Measurements from ENCODE around the gene PCSK5.

Gene PCSK5

GRCh38 chr9:76090330-76090729 lies 199.9 kb downstream of the PCSK5 start:
- no peak for DNase-seq (ENCODE audit: low spot score)
- no peak overlapping the region for H3K27ac ChIP-seq
- ChIA-PET CTCF (interaction anchor here (0.6 kb wide), 1 partner anchor 479 kb away, joined by 3 read pairs; no protein-coding TSS in a partner anchor), POLR2A (ENCODE audit: low non-redundant PET) (no interaction called here)
- TF ChIP-seq, protein P1, sequence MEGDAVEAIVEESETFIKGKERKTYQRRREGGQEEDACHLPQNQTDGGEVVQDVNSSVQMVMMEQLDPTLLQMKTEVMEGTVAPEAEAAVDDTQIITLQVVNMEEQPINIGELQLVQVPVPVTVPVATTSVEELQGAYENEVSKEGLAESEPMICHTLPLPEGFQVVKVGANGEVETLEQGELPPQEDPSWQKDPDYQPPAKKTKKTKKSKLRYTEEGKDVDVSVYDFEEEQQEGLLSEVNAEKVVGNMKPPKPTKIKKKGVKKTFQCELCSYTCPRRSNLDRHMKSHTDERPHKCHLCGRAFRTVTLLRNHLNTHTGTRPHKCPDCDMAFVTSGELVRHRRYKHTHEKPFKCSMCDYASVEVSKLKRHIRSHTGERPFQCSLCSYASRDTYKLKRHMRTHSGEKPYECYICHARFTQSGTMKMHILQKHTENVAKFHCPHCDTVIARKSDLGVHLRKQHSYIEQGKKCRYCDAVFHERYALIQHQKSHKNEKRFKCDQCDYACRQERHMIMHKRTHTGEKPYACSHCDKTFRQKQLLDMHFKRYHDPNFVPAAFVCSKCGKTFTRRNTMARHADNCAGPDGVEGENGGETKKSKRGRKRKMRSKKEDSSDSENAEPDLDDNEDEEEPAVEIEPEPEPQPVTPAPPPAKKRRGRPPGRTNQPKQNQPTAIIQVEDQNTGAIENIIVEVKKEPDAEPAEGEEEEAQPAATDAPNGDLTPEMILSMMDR (conservative IDR thresholded peaks at IDR 0.05; ENCODE audit: low read depth), result no peak

- no peak for DNase-seq (ENCODE audit: low spot score)
- TF ChIP-seq, protein P1 (conservative IDR thresholded peaks at IDR 0.05; ENCODE audit: low read depth), result no peak
- CTCF ChIA-PET, result no interaction called here
- no peak overlapping the region for H3K27ac ChIP-seq
- POLR2A ChIA-PET (ENCODE audit: low non-redundant PET), result no interaction called here
These were observed 200.4 kb downstream of the PCSK5 start for GRCh38 chr9:76090909-76091308.

DNA sequence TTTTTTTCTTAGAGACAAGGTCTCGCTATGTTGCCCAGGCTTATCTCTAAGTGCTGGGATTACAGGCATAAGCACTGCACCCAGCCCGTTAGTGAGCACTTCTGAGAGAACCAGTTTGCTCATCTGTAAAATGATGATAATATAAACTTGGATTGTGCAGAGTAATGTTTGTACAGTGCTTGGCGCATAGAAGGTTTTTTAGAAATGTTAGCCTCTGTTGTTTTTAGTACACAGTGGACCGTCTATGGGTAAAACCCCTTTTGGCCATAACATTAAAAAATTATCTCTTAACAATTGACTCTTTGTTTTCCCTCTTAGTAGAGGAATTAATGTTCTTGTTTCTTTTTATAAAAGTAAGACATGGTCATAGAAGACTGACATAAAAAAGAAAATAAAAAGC lies 202.1 kb downstream of the PCSK5 start:
- DNase-seq (ENCODE audit: low spot score), result no peak
- ChIA-PET CTCF (no interaction called here), POLR2A (ENCODE audit: low non-redundant PET) (no interaction called here)
- H3K27ac ChIP-seq, result no peak overlapping the region
- TF ChIP-seq, protein P1 (conservative IDR thresholded peaks at IDR 0.05; ENCODE audit: low read depth), result no peak

GRCh38 chr9:76095585-76095984 lies 205.1 kb downstream of the PCSK5 start:
- POLR2A ChIA-PET (ENCODE audit: low non-redundant PET), result no interaction called here
- CTCF ChIA-PET, result interaction anchor here (0.6 to 1.0 kb wide), 2 partner anchors 49 to 379 kb away, joined by 3 to 6 read pairs; no protein-coding TSS in a partner anchor

DNA sequence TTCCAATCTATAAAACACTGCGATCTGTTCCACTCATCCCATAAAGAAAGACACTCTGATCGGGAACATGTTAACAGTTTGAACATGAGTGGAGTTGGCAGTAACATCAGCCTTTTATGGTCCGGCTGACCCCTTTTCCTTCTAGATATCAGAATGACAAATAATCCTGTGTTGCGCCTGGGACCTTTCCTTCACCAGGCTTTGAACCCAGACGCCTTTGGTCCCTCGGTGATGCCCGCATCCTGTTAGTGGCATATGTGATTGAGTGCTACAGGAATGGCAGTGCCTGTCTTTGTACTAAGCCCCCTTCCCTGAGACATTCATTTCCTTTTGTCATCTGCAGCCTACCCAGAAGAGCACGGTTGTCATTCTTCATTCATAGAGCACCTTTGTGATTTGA lies 209.0 kb downstream of the PCSK5 start:
- TF ChIP-seq, protein P1 (conservative IDR thresholded peaks at IDR 0.05; ENCODE audit: low read depth), result no peak
- no peak for DNase-seq (ENCODE audit: low spot score)
- ChIA-PET POLR2A (ENCODE audit: low non-redundant PET) (no interaction called here), CTCF (no interaction called here)
- no peak overlapping the region for H3K27ac ChIP-seq

More at GRCh38 chr9:76095585-76095984, 205.1 kb downstream of the PCSK5 start:
- TF ChIP-seq, protein P1 (conservative IDR thresholded peaks at IDR 0.05; ENCODE audit: low read depth), result no peak
- no peak overlapping the region for H3K27ac ChIP-seq
- no peak for DNase-seq (ENCODE audit: low spot score)

GRCh38 chr9:76101075-76101474 lies 210.6 kb downstream of the PCSK5 start:
- ChIA-PET POLR2A (ENCODE audit: low non-redundant PET) (no interaction called here), CTCF (interaction anchor here (0.6 kb wide), 1 partner anchor 209 kb away, joined by 5 read pairs; no protein-coding TSS in a partner anchor)
- TF ChIP-seq, protein P1 (conservative IDR thresholded peaks at IDR 0.05; ENCODE audit: low read depth), result no peak
- DNase-seq (ENCODE audit: low spot score), result no peak
- no peak overlapping the region for H3K27ac ChIP-seq
